Activated CD8-positive, alpha-beta memory T cell treated with anti-CD3 and anti-CD28 coated beads, Interleukin-2, amount 50 U/mL, for 24 hours (primary cell): ENCODE measurements around the gene TSPAN15.

Experiments
- DNase-seq: peaks from one replicate; pipeline ENCODE4 v3.0.0-alpha.2; 2020; ENCODE audit errors: extremely low read depth

Gene TSPAN15

DNA sequence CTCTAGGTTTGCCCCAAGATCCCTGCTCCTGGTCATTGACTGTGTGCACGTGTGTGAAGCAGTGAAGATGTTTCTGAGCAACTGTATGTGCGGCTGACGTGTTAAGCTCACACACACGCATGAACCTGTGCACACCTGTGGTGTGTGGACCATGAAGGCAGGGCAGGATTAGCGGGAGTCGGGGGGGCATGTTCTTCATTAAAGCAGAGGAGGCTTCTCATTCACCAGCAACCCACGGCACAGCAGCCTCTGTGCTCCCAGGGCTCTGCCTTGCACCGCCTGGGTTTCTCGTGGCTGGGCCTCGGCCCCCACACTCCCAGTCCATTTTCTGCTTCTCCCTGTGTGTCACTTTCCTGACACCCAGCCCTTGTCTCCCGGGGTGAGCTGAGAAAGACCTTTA, 33.7 kb upstream of the TSPAN15 start:
- DNase-seq: no peak

DNA sequence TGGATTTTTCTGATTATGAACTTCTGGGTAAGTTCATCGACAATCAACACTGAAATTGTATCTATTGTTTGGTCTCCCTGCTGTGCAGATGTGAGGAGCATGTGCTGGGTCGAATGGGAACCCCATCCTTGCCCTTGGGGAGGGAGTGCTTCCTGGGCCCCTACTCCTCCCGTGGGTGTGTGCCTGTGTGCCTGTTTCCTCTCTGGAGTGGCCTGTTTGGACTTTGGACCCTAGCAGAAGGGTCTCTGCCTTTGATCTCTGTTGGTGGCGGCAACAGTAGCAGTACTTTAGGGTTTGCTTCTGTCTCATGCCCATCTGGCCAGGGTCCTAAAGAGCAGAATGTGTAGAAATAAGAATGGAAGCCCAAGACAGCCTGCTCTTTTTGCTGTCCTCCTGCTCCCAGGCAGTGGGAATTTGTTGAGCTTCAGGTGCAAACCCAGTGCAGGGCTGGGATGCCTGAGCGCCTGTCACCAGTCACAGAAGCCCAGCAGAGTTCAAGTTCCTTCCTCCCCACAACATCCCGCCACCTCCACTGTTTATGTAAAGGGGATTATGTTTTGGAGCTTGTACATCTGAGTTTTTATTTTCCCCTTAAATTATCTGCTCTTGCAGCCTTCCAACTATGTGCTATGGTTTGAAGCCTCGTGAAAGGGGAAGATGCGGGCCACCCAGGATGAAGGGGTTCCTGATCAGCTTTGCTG, 33.1 kb upstream of the TSPAN15 start:
- no peak for DNase-seq

DNA sequence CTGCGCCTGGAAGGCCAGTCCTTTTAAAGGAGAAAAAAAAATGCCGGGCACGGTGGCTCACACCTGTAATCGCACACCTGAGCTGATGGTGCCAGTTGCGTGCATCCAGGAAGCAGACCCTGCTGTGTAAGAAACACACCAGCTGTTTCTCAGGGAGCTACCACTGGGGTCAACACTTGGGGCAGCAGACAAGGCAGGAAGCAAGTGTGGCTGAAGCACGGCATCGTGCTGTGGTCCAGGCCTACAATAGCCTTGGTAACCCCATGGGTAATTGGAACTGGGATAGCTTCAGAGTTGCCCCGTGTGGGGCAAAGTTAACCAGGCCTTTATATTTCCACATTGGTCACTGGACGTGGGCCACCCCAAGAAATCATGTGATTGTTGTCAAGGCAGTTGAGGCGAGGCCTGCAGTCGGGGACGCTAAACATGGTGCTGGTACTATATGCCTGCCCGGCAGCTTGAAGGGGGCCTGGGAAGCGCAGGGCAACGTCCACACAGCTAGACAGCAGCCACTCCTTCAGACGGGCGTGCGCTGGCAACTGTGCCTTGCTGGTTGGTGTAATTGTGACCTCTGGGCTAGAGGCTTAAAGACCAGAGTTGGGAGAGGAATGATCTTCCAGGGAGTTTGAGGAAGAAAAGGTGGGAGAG, 32.0 kb upstream of the TSPAN15 start:
- DNase-seq: no peak

- DNase-seq: no peak
Observed at GRCh38 chr10:69419744-69420126, 31.5 kb upstream of the TSPAN15 start.

DNA sequence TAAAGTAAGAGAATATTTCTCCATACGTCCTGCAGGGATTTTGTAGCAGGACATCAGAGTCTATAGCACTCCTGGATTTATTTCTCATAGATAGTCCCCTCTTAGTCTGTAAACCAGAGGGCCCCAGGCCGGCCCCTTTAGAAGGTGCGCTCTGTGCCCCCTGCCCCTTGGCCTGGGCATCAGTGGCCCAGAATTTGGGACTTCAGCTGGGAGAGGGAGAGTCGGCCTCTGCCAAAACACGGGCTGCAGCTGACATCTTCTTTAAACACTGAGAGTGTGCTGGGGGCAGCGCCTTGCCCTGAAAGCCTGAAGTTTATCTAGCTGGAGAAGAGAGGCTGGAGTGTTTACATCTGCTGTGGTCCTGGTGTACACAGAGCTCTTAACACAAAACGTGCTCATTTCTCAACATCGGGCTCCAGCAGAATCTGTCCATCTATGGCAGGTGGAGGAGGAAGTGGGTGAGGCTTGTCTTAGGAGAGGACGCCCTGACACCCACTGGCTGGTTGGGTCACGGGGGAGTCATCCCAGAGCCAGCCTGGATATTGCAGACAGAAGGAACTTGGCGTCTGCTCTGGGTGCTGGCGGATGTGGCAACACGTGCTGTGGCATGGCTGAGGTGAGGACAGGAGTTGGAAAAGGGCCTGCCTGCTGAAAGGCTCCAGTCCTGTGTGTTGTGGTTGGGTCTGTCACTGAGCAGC, 29.5 kb upstream of the TSPAN15 start:
- no peak for DNase-seq

DNA sequence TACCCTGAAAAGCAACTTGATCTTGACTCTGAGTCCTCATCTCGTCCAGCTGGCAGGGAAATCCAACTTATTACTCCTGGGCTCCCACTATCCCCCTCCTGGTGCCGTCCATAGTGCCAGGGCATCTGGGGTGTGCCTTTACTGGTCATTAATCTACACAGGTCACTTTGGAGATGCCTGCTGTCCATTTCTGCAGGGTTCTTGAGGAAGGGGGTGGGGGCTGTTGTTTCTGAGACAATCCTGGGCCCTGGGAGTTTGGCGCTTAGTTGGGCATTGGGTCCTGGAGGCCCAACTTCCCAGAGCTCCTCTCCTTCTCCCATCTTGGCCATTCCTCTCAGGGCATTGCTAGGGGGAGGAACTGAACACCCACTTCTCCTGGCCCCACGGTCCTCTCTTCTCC, 28.6 kb upstream of the TSPAN15 start:
- DNase-seq: no peak

DNA sequence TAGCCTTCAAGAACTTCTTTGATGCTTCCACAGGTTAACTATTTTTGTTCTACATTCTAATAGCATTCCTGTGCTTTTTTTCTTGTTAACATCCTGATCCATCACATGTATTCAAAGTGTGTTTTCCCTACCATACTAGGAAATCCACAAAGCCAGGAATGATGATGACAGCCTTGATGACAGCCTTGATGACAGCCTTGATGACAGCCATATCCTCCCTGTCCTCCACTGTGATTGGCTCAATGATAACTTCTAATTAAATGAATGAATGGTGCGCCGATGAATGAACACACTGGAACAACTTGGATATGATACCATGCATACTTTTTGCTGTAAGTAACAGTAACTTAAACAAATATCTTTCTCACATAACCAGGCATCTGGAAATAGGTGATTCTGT, 26.2 kb upstream of the TSPAN15 start:
- no peak for DNase-seq

DNA sequence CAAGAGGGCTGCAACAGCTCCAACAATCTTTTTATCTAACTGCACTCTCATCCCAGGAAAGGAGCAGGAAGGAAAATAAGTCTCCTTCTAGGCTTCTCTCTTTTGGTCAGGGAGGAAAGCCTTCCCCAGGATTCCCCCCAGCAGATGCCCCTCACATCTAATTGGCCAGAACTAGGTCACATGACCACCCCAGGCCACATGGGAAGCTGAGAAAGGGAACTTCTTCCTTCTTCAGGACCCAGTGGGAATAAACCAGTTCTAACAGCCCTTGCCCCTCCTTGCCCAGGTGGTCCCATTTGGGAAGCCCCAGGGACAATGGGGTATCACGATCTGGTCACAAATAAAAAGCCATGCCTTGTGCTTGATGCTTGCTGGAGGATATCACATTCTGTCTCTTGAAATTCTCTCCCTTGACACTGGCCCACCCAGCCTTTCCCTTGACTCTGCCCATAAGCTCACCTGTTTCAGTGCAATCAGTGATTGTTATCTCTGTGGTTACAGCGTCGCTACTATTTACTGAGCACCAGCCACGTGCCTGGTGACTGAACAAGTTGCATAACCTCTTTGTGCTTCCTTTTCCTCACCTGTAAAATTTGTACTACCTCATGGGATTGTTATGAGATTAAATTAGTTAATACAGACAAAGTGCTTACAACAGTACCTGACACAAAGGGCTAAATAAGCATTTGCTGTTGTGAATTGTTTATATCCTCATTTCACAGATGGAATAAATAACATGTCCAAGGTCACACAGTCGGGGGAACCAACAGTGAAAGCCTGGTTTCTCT, 25.6 kb upstream of the TSPAN15 start:
- no peak for DNase-seq

GRCh38 chr10:69426376-69426727, 24.9 kb upstream of the TSPAN15 start:
- no peak for DNase-seq

DNA sequence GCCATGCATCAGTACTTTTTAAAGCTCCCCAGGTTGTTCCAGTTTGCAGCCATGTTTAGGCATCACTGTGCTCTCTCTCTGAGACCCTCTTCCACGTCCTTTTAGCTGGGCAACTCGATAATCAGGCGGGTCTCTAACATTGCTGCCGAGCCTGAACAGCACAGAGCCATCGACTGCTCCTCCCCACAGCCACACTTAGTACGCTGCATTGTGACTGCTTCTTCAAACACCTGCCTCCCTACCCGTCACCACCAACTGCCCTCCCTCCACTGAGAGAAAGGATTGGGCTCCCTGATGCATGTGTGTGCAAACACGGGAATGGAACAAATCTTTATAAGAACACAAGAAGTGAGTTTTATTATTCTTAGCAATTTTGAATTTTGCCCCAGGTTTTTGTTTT, 23.1 kb upstream of the TSPAN15 start:
- no peak for DNase-seq

- DNase-seq: no peak
Observed at GRCh38 chr10:69434169-69434568, 17.1 kb upstream of the TSPAN15 start.

- DNase-seq: no peak
Observed at GRCh38 chr10:69434926-69435325, 16.3 kb upstream of the TSPAN15 start.

DNA sequence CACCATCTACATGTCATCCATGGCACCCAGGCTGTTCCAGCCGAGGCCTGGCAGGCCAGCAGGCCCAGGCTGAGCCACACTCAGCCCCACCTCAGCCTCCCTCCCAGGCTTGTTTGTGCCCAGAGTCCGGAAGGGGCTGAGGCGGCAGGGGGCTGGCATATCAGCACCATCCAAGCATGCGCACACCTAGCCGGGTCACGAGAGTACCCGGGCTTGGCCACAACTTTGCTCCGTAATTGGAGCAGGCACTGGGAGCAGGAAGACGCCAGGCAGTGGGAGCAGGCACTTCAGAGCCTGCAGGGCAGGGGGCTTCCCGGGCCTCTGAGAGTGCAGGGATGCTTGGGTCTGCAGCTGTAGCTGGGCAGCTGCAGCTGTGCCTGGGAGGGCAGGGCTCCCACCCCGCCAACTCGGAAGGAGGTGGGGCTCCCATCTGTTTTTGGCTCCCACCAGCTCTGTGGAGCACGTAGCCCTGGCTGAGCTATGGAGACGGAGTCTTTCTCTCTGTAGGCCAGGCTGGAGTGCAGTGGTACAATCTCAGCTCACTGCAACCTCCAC, 15.2 kb upstream of the TSPAN15 start:
- DNase-seq: no peak

DNA sequence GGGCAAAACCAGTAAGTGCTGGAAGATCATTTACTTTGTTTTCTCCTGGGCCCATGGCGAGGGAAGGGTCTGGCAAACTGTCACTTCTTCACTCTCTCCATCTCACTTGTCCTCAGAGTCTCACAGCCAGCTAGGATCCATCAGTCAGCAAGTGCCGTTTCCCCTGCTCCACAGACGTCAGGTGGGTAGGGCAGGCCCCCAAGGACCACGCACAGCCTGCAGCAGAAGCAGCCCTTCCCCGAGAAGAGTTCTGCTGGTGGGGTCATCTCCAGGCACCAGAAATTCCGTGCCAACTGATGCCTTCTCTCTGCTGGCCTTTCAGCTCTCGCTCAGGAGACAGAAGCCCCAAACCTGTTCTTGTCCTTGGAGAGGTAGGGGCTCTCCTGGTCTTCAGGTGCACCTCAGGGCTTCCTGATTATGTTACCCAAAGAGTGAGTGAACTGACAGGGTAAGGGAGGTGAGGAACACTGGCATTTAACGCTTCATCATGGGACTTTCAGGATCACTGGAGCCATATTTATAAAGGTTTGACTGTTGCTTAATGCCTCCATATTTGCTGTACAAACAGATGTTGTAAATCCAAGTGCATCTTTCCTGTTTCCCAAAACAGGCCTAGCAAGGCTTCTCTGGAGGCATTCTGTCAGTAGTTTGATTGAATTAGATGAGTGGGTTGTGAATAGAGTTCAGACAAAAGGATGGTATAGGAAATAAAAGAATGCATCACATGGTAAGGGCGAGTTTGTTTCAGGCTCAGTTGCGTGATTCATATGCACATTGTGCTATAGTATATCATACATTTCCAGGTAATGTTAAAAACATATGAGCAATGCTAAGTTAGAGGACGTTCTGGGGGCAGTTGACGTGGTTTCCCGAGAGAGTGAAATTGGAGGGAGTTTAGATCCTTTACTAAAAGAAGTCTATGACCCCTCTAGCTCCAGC, 13.7 kb upstream of the TSPAN15 start:
- DNase-seq: no peak

DNA sequence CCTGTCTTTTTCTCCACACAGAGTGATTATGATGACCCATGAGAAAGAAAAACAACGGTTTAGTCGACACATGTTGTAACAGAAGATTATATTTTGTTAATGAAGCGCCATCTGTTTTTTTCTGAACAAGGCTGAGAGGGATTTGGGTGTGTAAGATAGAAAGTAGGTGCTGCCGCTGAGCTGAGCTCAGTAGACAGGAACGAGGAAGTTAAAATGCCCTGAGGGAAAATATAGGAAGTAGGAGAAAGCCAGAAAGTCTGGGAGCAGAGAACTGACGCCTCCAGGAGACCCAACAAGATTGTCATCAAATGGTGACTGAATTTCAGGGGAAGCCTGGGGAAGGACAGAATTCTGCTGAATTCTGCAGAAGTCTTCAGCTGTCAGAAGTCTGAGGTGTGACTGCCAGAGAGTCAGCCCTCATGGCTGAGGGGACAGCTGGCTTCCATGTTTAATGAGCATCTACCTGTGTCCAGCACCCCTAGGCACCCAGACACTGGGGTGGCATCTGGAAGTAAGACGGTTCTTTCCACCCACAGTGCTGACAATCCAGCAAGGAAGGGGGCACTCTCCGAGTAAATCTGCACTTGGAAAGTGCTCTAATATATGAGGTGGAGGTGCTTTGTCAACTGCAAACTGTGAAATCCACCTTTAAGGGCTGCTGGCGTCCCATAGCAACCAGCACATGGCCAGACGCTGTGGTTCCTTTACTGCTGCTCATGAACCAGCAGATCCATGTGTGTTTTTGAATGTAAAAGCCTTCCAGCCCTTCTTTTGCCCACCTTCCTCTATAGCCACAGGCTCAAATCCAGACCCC, 12.5 kb upstream of the TSPAN15 start:
- DNase-seq: no peak

DNA sequence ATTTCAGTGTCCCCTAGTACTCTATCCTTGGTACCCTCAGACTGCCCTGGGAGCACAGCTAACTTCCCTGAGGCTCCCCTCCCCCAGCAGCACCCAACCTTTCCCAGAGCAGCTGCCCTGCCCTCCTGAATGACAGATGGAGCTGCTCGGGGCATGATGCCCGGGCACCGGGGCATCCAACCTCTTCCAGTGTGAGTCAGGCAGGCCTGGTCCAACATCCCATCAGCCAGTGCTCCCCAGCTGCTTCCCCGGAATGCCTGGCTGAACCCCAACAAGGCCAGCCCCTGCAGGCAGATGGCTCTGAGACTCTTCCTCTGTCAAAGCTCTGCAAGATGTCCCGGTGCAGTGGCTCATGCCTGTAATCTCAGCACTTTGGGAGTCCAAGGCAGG, 11.9 kb upstream of the TSPAN15 start:
- no peak for DNase-seq

- DNase-seq: no peak
Observed at GRCh38 chr10:69439813-69440506, 11.3 kb upstream of the TSPAN15 start.

- DNase-seq: no peak
Observed at GRCh38 chr10:69443354-69443753, 7.9 kb upstream of the TSPAN15 start.

DNA sequence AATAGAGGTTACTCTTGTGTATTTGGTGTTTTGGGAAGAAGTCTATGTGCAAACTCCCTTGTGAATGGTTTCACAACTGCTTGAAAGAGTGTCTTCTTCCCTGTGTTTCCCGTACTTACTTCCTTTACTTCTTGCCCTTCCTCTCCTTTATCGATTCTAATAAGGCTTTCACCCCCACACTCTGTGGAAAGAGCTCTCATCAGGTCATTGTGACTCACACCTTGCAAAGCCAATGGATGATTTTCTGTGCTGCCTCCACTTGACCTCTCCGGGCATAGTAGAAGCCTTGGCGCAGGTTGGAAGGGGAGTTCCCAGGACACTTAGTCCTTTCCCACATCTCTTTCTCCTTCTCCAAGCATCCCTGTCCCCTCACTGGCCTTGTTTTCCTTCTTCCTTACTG, 6.2 kb upstream of the TSPAN15 start:
- DNase-seq: no peak

DNA sequence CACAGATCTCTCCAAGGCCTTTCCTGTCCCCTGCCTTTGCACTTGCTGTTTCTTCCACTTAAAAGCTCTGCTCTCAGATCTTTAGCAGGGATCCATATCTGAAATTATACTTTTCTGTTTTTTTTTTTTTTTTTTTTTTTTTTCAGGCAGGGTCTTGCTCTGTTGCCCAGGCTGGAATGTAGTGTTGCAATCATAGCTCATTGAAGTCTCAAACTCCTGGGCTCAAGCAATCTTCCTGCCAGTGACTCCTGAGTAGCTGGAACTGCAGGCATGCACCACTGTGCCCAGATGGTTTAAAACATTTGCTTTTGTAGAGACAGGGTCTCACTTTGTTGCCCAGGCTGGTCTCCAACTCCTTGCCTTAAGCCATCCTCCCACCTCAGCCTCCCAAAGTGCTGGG, 5.0 kb upstream of the TSPAN15 start:
- DNase-seq: no peak
